H1 (cell line): ENCODE measurements around the gene SEPTIN5. TPM values are rescaled to one million over a fixed set of nuclear protein-coding genes. Genes with fewer than 3 reads are reported as not detected.

Source experiments
- CTCF ChIA-PET: fragments of 300-600 bp; sonication (Branson Sonifier 250); formaldehyde crosslinking; loops from one replicate; lab custom pipeline; 2021; ENCODE audit not compliant: partially characterized antibody; lab: Charles Lee
- POLR2A ChIA-PET: fragments of 300-600 bp; sonication (Branson Sonifier 250); formaldehyde crosslinking; loops from one replicate; lab custom pipeline; 2021; ENCODE audit warnings: inconsistent platforms; ENCODE audit not compliant: partially characterized antibody; lab: Charles Lee
- DNase-seq, 2 experiments: peaks; one replicate each; pipeline versions ENCODE4 v3.0.0 to v3.0.0-alpha.2; 2010 to 2022; ENCODE audit warnings: low spot score in 2 of 2, low read depth in 1 of 2, mixed read lengths in 1 of 2
- FAIRE-seq: peaks from 2 replicates; lab custom pipeline; 2011; peaks lifted over from hg19 to GRCh38; lab: Jason Lieb, UNC
- H2AFZ ChIP-seq: 2 replicates; pipeline ENCODE4 v1.8.1; 2012; ENCODE audit warnings: low read length, inconsistent platforms
- H2AK5ac ChIP-seq: 2 replicates; pipeline ENCODE4 v1.6.1; 2013; ENCODE audit warnings: low read depth, low read length
- H2BK120ac ChIP-seq: replicated peaks from 2 replicates; pipeline ENCODE3; 2013; ENCODE audit warnings: low read depth, low read length, inconsistent platforms
- H2BK12ac ChIP-seq: 2 replicates; pipeline ENCODE4 v1.6.1; 2013; ENCODE audit warnings: low read depth, low read length
- H2BK15ac ChIP-seq: 2 replicates; pipeline ENCODE4 v1.6.1; 2013; ENCODE audit warnings: low read length
- H2BK20ac ChIP-seq: 2 replicates; pipeline ENCODE4 v1.6.1; 2013; ENCODE audit warnings: low read length
- H2BK5ac ChIP-seq: 2 replicates; pipeline ENCODE4 v1.6.1; 2013; ENCODE audit warnings: low read depth, low read length
- H3K14ac ChIP-seq: 2 replicates; pipeline ENCODE4 v1.6.1; 2013; ENCODE audit warnings: inconsistent platforms; ENCODE audit not compliant: insufficient read length
- H3K18ac ChIP-seq: 2 replicates; pipeline ENCODE4 v1.6.1; 2013; ENCODE audit warnings: low read length; ENCODE audit errors: extremely low read depth
- H3K23ac ChIP-seq: 2 replicates; pipeline ENCODE4 v1.6.1; 2013; ENCODE audit warnings: inconsistent platforms; ENCODE audit not compliant: insufficient read length
- H3K23me2 ChIP-seq: 2 replicates; pipeline ENCODE4 v1.6.1; 2013; ENCODE audit warnings: low read depth, low read length
- H3K27ac ChIP-seq: 2 replicates; pipeline ENCODE4 v1.6.1; 2011; ENCODE audit warnings: low read depth, low read length, inconsistent platforms
- H3K27me3 ChIP-seq, 4 experiments: replicated peaks in 1 of 4; 1 replicate in 1 of 4; 2 replicates in 3 of 4; pipeline versions ENCODE4 v1.6.1 to v1.8.1; 2011 to 2013; ENCODE audit warnings: low read length in 3 of 4, mild to moderate bottlenecking in 3 of 4, inconsistent platforms in 2 of 4, mixed read lengths in 2 of 4, moderate library complexity in 1 of 4; ENCODE audit not compliant: control insufficient read depth in 3 of 4, insufficient read depth in 3 of 4; ENCODE audit errors: extremely low read depth in 1 of 4
- H3K36me3 ChIP-seq, 4 experiments: 2 replicates each; pipeline versions ENCODE4 v1.6.1 to v1.8.1; 2011 to 2013; ENCODE audit warnings: mild to moderate bottlenecking in 4 of 4, low read length in 3 of 4, moderate library complexity in 2 of 4, control low read depth in 1 of 4, inconsistent platforms in 1 of 4; ENCODE audit not compliant: insufficient read depth in 4 of 4, control insufficient read depth in 2 of 4
- H3K4ac ChIP-seq: replicated peaks from 2 replicates; pipeline ENCODE3; 2013; ENCODE audit warnings: low read length, low read depth, mixed read lengths, inconsistent platforms; ENCODE audit not compliant: insufficient read length
- H3K4me1 ChIP-seq, 4 experiments: replicated peaks in 1 of 4; 1 replicate in 1 of 4; 2 replicates in 3 of 4; pipeline versions ENCODE4 v1.6.1 to v1.8.1; 2011 to 2013; ENCODE audit warnings: low read length in 3 of 4, inconsistent platforms in 2 of 4, mixed read lengths in 1 of 4; ENCODE audit not compliant: insufficient read depth in 4 of 4, control insufficient read depth in 3 of 4
- H3K4me2 ChIP-seq, 2 experiments: 2 replicates each; pipeline versions ENCODE4 v1.6.1 to v1.8.1; 2011 to 2013; ENCODE audit warnings: low read depth in 2 of 2, low read length in 2 of 2, control low read depth in 1 of 2, inconsistent platforms in 1 of 2, mild to moderate bottlenecking in 1 of 2; ENCODE audit not compliant: insufficient read depth in 1 of 2
- H3K4me3 ChIP-seq, 4 experiments: fragments of 200-600, 300-600 bp in 1 of 4; sonication (generic), shearing (Covaris generic), sonication (Bioruptor Twin) in 1 of 4; 2 replicates each; pipeline versions ENCODE4 v1.5.1 to v1.8.1; 2011 to 2016; ENCODE audit warnings: low read length in 4 of 4, low read depth in 3 of 4, control low read depth in 2 of 4, inconsistent platforms in 2 of 4, mild to moderate bottlenecking in 2 of 4, mixed read lengths in 1 of 4, moderate library complexity in 1 of 4; ENCODE audit not compliant: insufficient read depth in 2 of 4; ENCODE audit errors: extremely low read depth in 1 of 4
- H3K56ac ChIP-seq: replicated peaks from 2 replicates; pipeline ENCODE3; 2013; ENCODE audit warnings: low read depth, mild to moderate bottlenecking, mixed read lengths, low read length, inconsistent platforms; ENCODE audit not compliant: insufficient read length
- H3K79me1 ChIP-seq: 2 replicates; pipeline ENCODE4 v1.6.1; 2013; ENCODE audit warnings: low read depth, low read length, control low read depth
- H3K79me2 ChIP-seq, 2 experiments: 2 replicates each; pipeline versions ENCODE4 v1.6.1 to v1.8.1; 2012 to 2013; ENCODE audit warnings: low read length in 2 of 2, mild to moderate bottlenecking in 2 of 2, inconsistent platforms in 1 of 2; ENCODE audit not compliant: insufficient read depth in 2 of 2, control insufficient read depth in 1 of 2
- H3K9ac ChIP-seq, 4 experiments: replicated peaks in 1 of 4; 1 replicate in 1 of 4; 2 replicates in 3 of 4; pipeline versions ENCODE4 v1.6.1 to v1.8.1; 2011 to 2013; ENCODE audit warnings: low read depth in 3 of 4, low read length in 3 of 4, control low read depth in 2 of 4, mild to moderate bottlenecking in 2 of 4, moderate library complexity in 2 of 4, inconsistent platforms in 1 of 4; ENCODE audit errors: extremely low read depth in 1 of 4
- H3K9me3 ChIP-seq, 2 experiments: 2 replicates each; pipeline versions ENCODE4 v1.6.1 to v1.8.1; 2012 to 2013; ENCODE audit warnings: mild to moderate bottlenecking in 2 of 2, moderate library complexity in 2 of 2, control low read depth in 1 of 2, inconsistent platforms in 1 of 2, low read depth in 1 of 2, low read length in 1 of 2, mixed read lengths in 1 of 2; ENCODE audit not compliant: insufficient read depth in 2 of 2
- H4K20me1 ChIP-seq, 2 experiments: replicated peaks in 1 of 2; 2 replicates each; pipeline versions ENCODE3 to v1.8.1; 2011 to 2013; ENCODE audit warnings: inconsistent platforms in 2 of 2, low read length in 2 of 2, mild to moderate bottlenecking in 1 of 2; ENCODE audit not compliant: insufficient read depth in 2 of 2, control insufficient read depth in 1 of 2
- H4K5ac ChIP-seq: 2 replicates; pipeline ENCODE4 v1.6.1; 2013; ENCODE audit warnings: low read length, low read depth, mixed read lengths, inconsistent platforms; ENCODE audit not compliant: insufficient read length
- H4K8ac ChIP-seq: 2 replicates; pipeline ENCODE4 v1.8.0; 2013; ENCODE audit warnings: mild to moderate bottlenecking, moderate library complexity, low read length, inconsistent platforms; ENCODE audit not compliant: insufficient read depth; ENCODE audit errors: extremely low read depth
- H4K91ac ChIP-seq: replicated peaks from 2 replicates; pipeline ENCODE3; 2013; ENCODE audit warnings: low read length, mixed read lengths, inconsistent platforms; ENCODE audit not compliant: insufficient read length
- ATF2 ChIP-seq: IDR thresholded peaks from 2 replicates; pipeline ENCODE4 v1.6.1; 2012; ENCODE audit warnings: low read length, inconsistent platforms
- CHD2 ChIP-seq: IDR thresholded peaks from 2 replicates; pipeline ENCODE4 v1.6.1; 2012; ENCODE audit warnings: low read length, improper control_type of control experiment
- E2F6 ChIP-seq: IDR thresholded peaks from 2 replicates; pipeline ENCODE4 v1.6.1; 2012; ENCODE audit warnings: inconsistent platforms
- EZH2 ChIP-seq: fragments of 200-600 bp; sonication (generic); IDR thresholded peaks from 2 replicates; pipeline ENCODE4 v1.7.1; 2012; ENCODE audit warnings: low read depth, mild to moderate bottlenecking, moderate library complexity, low read length, inconsistent platforms; ENCODE audit not compliant: severe bottlenecking
- JUN ChIP-seq: IDR thresholded peaks from 2 replicates; pipeline ENCODE4 v1.6.1; 2011; ENCODE audit warnings: low read depth, mild to moderate bottlenecking, improper control_type of control experiment, low read length
- MAFK ChIP-seq: IDR thresholded peaks from 2 replicates; pipeline ENCODE4 v1.6.1; 2012; ENCODE audit warnings: low read depth, mild to moderate bottlenecking, improper control_type of control experiment, low read length
- MAX ChIP-seq: IDR thresholded peaks from 2 replicates; pipeline ENCODE4 v1.6.1; 2012; ENCODE audit warnings: inconsistent platforms
- NRF1 ChIP-seq: IDR thresholded peaks from 2 replicates; pipeline ENCODE4 v1.6.1; 2011; ENCODE audit warnings: mild to moderate bottlenecking, low read depth, low read length, improper control_type of control experiment
- RXRA ChIP-seq: IDR thresholded peaks from 2 replicates; pipeline ENCODE4 v1.6.1; 2011; ENCODE audit warnings: low read depth, mild to moderate bottlenecking, low read length, moderate library complexity; ENCODE audit not compliant: insufficient read depth
- SP2 ChIP-seq: IDR thresholded peaks from 2 replicates; pipeline ENCODE4 v1.6.1; 2012; ENCODE audit warnings: mild to moderate bottlenecking, low read length, inconsistent platforms
- WGBS, 2 experiments: shearing (Covaris generic) in 1 of 2; methylation state at CpG; one replicate each; pipeline versions ENCODE4 v1.1.6 to v1.1.7; 2013 to 2015; ENCODE audit warnings: low lambda C conversion rate in 2 of 2, mixed read lengths in 2 of 2, inconsistent platforms in 1 of 2, low coverage in 1 of 2, missing lambda C conversion rate in 1 of 2; ENCODE audit not compliant: insufficient replicate concordance in 2 of 2, insufficient coverage in 1 of 2, insufficient read length in 1 of 2; ENCODE audit errors: extremely low coverage in 1 of 2, missing lambda C conversion rate in 1 of 2; 5-methylcytosine and 5-hydroxymethylcytosine counted together
- polyA plus RNA-seq, 7 experiments: library from polyadenylated mRNA; depleted of rRNA in 3 of 7; stranded (reverse) in 5 of 7; unstranded in 2 of 7; fragments of >200 nt in 5 of 7; fragments of 200-250 nt in 2 of 7; gene quantifications; 1 replicate in 5 of 7; 2 replicates in 1 of 7; 4 replicates in 1 of 7; pipeline versions ENCODE4 v1.2.1 to v1.2.3, GENCODE V29; 2011 to 2013; ENCODE audit warnings: missing spikeins in 2 of 7, mixed read lengths in 2 of 7
- total RNA-seq: library from RNA; stranded (reverse); fragmentation: NEBNext Ultra II Directional; extraction: Animal tissue kit (Norgen Biotek cat#: 25700); gene quantifications from 2 replicates; pipeline ENCODE4 v1.2.1, GENCODE V29; 2021

The SEPTIN5 gene
- total and polyA plus RNA-seq, 2 of the 8 experiments (the other 6 are each of a cell fraction or from before 2014, with no cell fraction given), result 6.0 to 8.6 TPM

GRCh38 chr22:19704355-19705015 is 9.8 kb upstream of the SEPTIN5 start:
- DNase-seq, result no peak
- H3K79me1 ChIP-seq, result no peaks in the 10 kb centered on the region
- H2BK5ac ChIP-seq, result peak overlapping the region; percentile 90; the same call in 1 of the 2 replicates
- ChIA-PET CTCF (interaction anchor here (0.7 to 7.5 kb wide), 22 partner anchors 8 to 1889 kb away, joined by 3 to 76 read pairs (median 4); partner anchors contain the start of gene SEPTIN5), POLR2A (interaction anchor here (1.2 to 1.6 kb wide), 2 partner anchors 8 to 13 kb away, joined by 5 read pairs; no protein-coding TSS in a partner anchor)
- no peaks in the 10 kb centered on the region for H3K9me3 ChIP-seq
- FAIRE-seq, result no peak
- no peaks in the 10 kb centered on the region for H3K36me3 ChIP-seq
- H3K4me2 ChIP-seq, result no peak overlapping the region
- no peaks in the 10 kb centered on the region for H3K23me2 ChIP-seq
- H3K4ac ChIP-seq, result peak overlapping the region; percentile 79
- H3K56ac ChIP-seq, result no peak overlapping the region
- H4K91ac ChIP-seq, result peak overlapping the region; percentile 71
- WGBS, 2 experiments, result 89% methylated on average over 15 of the region's 15 CpGs; no CpG with 5 or more reads in 1 of the 2 experiments
- H2BK12ac ChIP-seq, result peak overlapping the region; percentile 99
- no peak overlapping the region for H3K27ac ChIP-seq
- no peak overlapping the region for H3K4me3 ChIP-seq
- no peaks in the 10 kb centered on the region for H3K79me2 ChIP-seq
- peaks cover 0 to 8% (median 7%) of the 10 kb centered on the region in 4 experiments; a peak in 4 of 7 replicates for H3K27me3 ChIP-seq
- H2AK5ac ChIP-seq, result peak overlapping the region; percentile 47
- 0 out of 2 replicates have a peak overlapping the region, but pooled peaks have one; percentile 36 for H4K8ac ChIP-seq
- H3K18ac ChIP-seq, result peak overlapping the region; percentile 94
- no peak overlapping the region for H3K9ac ChIP-seq
- no peak overlapping the region for H2AFZ ChIP-seq
- H4K5ac ChIP-seq, result no peak overlapping the region
- H3K14ac ChIP-seq, result no peak overlapping the region
- H4K20me1 ChIP-seq, result no peaks in the 10 kb centered on the region
- peaks cover 0 to 24% (median 15%) of the 10 kb centered on the region in 4 experiments; a peak in 6 of 7 replicates for H3K4me1 ChIP-seq
- peak overlapping the region; percentile 79 for H2BK120ac ChIP-seq
- H2BK15ac ChIP-seq, result no peak overlapping the region; the same call in 1 of the 2 replicates
- H3K23ac ChIP-seq, result no peak overlapping the region
- peak overlapping the region; percentile 95 for H2BK20ac ChIP-seq
- TF ChIP-seq JUN (no peak), ATF2 (no peak), RXRA (no peak), MAFK (no peak), MAX (no peak), E2F6 (no peak), SP2 (no peak), NRF1 (no peak), EZH2 (no peak), CHD2 (no peak)
